OCI-LY1 (cell line): ENCODE data around the gene DCAF8L1.

Experiments used
- EZH2 ChIP-seq: fragments of 200-600 bp; sonication (generic), shearing (Covaris generic); IDR thresholded peaks from 2 replicates; pipeline ENCODE4 v1.8.0; 2017; ENCODE audit warnings: borderline replicate concordance, mixed run types, mild to moderate bottlenecking, antibody characterized with exemption, low read length, moderate library complexity, mixed read lengths
- TF ChIP-seq, protein P1 (sequence below): fragments of 200-600 bp; sonication (generic), shearing (Covaris generic); IDR thresholded peaks from 2 replicates; pipeline ENCODE4 v1.5.1; 2017; ENCODE audit warnings: mild to moderate bottlenecking, antibody characterized with exemption, low read length, moderate library complexity, mixed read lengths

GRCh38 chrX:27966955-27967354 is 14.3 kb downstream of the DCAF8L1 start:
- TF ChIP-seq, protein P1, sequence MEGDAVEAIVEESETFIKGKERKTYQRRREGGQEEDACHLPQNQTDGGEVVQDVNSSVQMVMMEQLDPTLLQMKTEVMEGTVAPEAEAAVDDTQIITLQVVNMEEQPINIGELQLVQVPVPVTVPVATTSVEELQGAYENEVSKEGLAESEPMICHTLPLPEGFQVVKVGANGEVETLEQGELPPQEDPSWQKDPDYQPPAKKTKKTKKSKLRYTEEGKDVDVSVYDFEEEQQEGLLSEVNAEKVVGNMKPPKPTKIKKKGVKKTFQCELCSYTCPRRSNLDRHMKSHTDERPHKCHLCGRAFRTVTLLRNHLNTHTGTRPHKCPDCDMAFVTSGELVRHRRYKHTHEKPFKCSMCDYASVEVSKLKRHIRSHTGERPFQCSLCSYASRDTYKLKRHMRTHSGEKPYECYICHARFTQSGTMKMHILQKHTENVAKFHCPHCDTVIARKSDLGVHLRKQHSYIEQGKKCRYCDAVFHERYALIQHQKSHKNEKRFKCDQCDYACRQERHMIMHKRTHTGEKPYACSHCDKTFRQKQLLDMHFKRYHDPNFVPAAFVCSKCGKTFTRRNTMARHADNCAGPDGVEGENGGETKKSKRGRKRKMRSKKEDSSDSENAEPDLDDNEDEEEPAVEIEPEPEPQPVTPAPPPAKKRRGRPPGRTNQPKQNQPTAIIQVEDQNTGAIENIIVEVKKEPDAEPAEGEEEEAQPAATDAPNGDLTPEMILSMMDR: no peak
- no peak for TF ChIP-seq EZH2
